ENCODE results near the gene FCHO2. TPM values are rescaled to one million over a fixed set of nuclear protein-coding genes. Genes with fewer than 3 reads are reported as not detected.

The FCHO2 gene
- total RNA-seq, 1 donor from 2014 or later = 17.7 TPM

GRCh38 chr5:73120222-73121118, 164.6 kb downstream of the FCHO2 start, which contains the start of gene TMEM171:
TSS of gene TMEM171 (plus strand) at chr5:73120575. CDS start at chr5:73123374, 2,799 bp downstream.
- peak within 1 kb of the TSS; percentile 98 for H3K4me2 ChIP-seq
- peaks cover 4% of the 10 kb centered on the region for H3K4me1 Mint-ChIP-seq
- H3K79me2 ChIP-seq (ENCODE audit: low read depth) = no peaks in the 10 kb centered on the region
- H3K27ac Mint-ChIP-seq = no peak within 1 kb of the TSS
- H3K36me3 Mint-ChIP-seq = no peaks in the 10 kb centered on the region
- peak within 1 kb of the TSS; percentile 63 for H3K4me3 ChIP-seq
- peak within 1 kb of the TSS; percentile 78 for H3K4me3 Mint-ChIP-seq
- H3K9me3 ChIP-seq (ENCODE audit: low read depth) = no peaks in the 10 kb centered on the region
- no peak within 1 kb of the TSS for H3K27ac ChIP-seq
- H3K4me1 ChIP-seq = no peaks in the 10 kb centered on the region
- H4K20me1 ChIP-seq (ENCODE audit: low read depth) = peaks cover 6% of the 10 kb centered on the region
- H3K36me3 ChIP-seq = no peaks in the 10 kb centered on the region
- peak; percentile 54 for TF ChIP-seq EZH2phosphoT487 (IDR thresholded peaks at IDR 0.05)
- peak; percentile 77 for TF ChIP-seq EZH2 (IDR thresholded peaks at IDR 0.05)
- no peak for TF ChIP-seq CTCF (IDR thresholded peaks at IDR 0.05)
- no peak within 1 kb of the TSS for H3K9ac ChIP-seq
- peak; percentile 87 for DNase-seq (ENCODE audit: low spot score)
- H3K27me3 ChIP-seq = peaks cover 90% of the 10 kb centered on the region
- H3K27me3 Mint-ChIP-seq (ENCODE audit: insufficient read depth, low read depth) = peaks cover 39% of the 10 kb centered on the region
- H3K9me3 Mint-ChIP-seq = peaks cover 2% of the 10 kb centered on the region
- peak within 1 kb of the TSS; percentile 96 for H2AFZ ChIP-seq (replicated peaks)
- H3F3A ChIP-seq (ENCODE audit: low read depth) = peaks cover 13% of the 10 kb centered on the region

- Histone ChIP-seq H3K9ac (no peak overlapping the region), H3K9me3 (ENCODE audit: low read depth) (no peaks in the 10 kb centered on the region), H3F3A (ENCODE audit: low read depth) (peaks cover 13% of the 10 kb centered on the region), H3K4me1 (no peaks in the 10 kb centered on the region), H2AFZ (replicated peaks) (peak overlapping the region; percentile 91), H3K27me3 (peaks cover 88% of the 10 kb centered on the region), H4K20me1 (ENCODE audit: low read depth) (peaks cover 6% of the 10 kb centered on the region), H3K4me3 (peak overlapping the region; percentile 63), H3K79me2 (ENCODE audit: low read depth) (no peaks in the 10 kb centered on the region), H3K27ac (no peak overlapping the region), H3K36me3 (no peaks in the 10 kb centered on the region), H3K4me2 (peak overlapping the region; percentile 98)
- H3K4me1 Mint-ChIP-seq = peaks cover 4% of the 10 kb centered on the region
- H3K27me3 Mint-ChIP-seq (ENCODE audit: insufficient read depth, low read depth) = peaks cover 39% of the 10 kb centered on the region
- H3K27ac Mint-ChIP-seq = no peak overlapping the region
- DNase-seq (ENCODE audit: low spot score) = no peak
- peaks cover 2% of the 10 kb centered on the region for H3K9me3 Mint-ChIP-seq
- peak overlapping the region; percentile 78 for H3K4me3 Mint-ChIP-seq
- no peaks in the 10 kb centered on the region for H3K36me3 Mint-ChIP-seq
- no peak for TF ChIP-seq CTCF (IDR thresholded peaks at IDR 0.05)
- TF ChIP-seq EZH2phosphoT487 (IDR thresholded peaks at IDR 0.05) = peak; percentile 20
Measured at GRCh38 chr5:73121119-73121463, 165.2 kb downstream of the FCHO2 start.

GRCh38 chr5:73122875-73123810, 167.3 kb downstream of the FCHO2 start:
- Histone ChIP-seq H4K20me1 (ENCODE audit: low read depth) (peaks cover 6% of the 10 kb centered on the region), H3K9me3 (ENCODE audit: low read depth) (no peaks in the 10 kb centered on the region), H3K27me3 (peaks cover 67% of the 10 kb centered on the region), H3K27ac (no peak overlapping the region), H3K9ac (no peak overlapping the region), H3K4me1 (no peaks in the 10 kb centered on the region), H2AFZ (replicated peaks) (no peak overlapping the region), H3F3A (ENCODE audit: low read depth) (peaks cover 13% of the 10 kb centered on the region), H3K4me2 (no peak overlapping the region), H3K4me3 (no peak overlapping the region), H3K36me3 (no peaks in the 10 kb centered on the region), H3K79me2 (ENCODE audit: low read depth) (no peaks in the 10 kb centered on the region)
- no peak for TF ChIP-seq EZH2 (IDR thresholded peaks at IDR 0.05)
- TF ChIP-seq EZH2phosphoT487 (IDR thresholded peaks at IDR 0.05) = no peak
- no peak for TF ChIP-seq CTCF (IDR thresholded peaks at IDR 0.05)
- Mint-ChIP-seq H3K9me3 (peaks cover 2% of the 10 kb centered on the region), H3K4me1 (peaks cover 4% of the 10 kb centered on the region), H3K27me3 (ENCODE audit: insufficient read depth, low read depth) (peaks cover 30% of the 10 kb centered on the region), H3K36me3 (no peaks in the 10 kb centered on the region), H3K4me3 (no peak overlapping the region), H3K27ac (no peak overlapping the region)
- peak; percentile 20 for DNase-seq (ENCODE audit: low spot score)

Measured in neural progenitor cell (in vitro differentiated cells).